ENCODE data around the gene NOL3.
A peak's percentile ranks its signal among the peaks of the same experiment; 100 is the strongest.

Gene NOL3

GRCh38 chr16:67155295-67156142, 14.8 kb upstream of the NOL3 start:
- DNase-seq (ENCODE audit: low spot score), result peak; percentile 77

GRCh38 chr16:67156143-67156844, 14.0 kb upstream of the NOL3 start:
- no peak for DNase-seq (ENCODE audit: low spot score)

GRCh38 chr16:67157106-67157748, 13.1 kb upstream of the NOL3 start:
- no peak for DNase-seq (ENCODE audit: low spot score)

- DNase-seq (ENCODE audit: low spot score), result no peak
Measured at GRCh38 chr16:67157892-67158635, 12.3 kb upstream of the NOL3 start.

- peak; percentile 40 for DNase-seq (ENCODE audit: low spot score)
Measured at GRCh38 chr16:67158637-67159600, 11.4 kb upstream of the NOL3 start.

GRCh38 chr16:67161595-67162058, 8.7 kb upstream of the NOL3 start:
- no peak for DNase-seq (ENCODE audit: low spot score)

GRCh38 chr16:67162506-67163163, 7.7 kb upstream of the NOL3 start:
- DNase-seq (ENCODE audit: low spot score), result peak; percentile 41

GRCh38 chr16:67163164-67163998, 7.0 kb upstream of the NOL3 start:
- DNase-seq (ENCODE audit: low spot score), result no peak

- DNase-seq (ENCODE audit: low spot score), result peak; percentile 44
Measured at GRCh38 chr16:67163999-67164558, 6.3 kb upstream of the NOL3 start.

- DNase-seq (ENCODE audit: low spot score), result peak; percentile 56
Measured at GRCh38 chr16:67164599-67165061, 5.7 kb upstream of the NOL3 start, which contains the start of gene HSF4. Gene HSF4, plus strand, starts transcription at chr16:67164745. Its CDS starts 67 bp downstream, at chr16:67164812.

- no peak for DNase-seq (ENCODE audit: low spot score)
Measured at GRCh38 chr16:67165121-67166078, 4.9 kb upstream of the NOL3 start.

- DNase-seq (ENCODE audit: low spot score), result no peak
Measured at GRCh38 chr16:67166110-67166547, 4.2 kb upstream of the NOL3 start.

GRCh38 chr16:67166598-67167168, 3.7 kb upstream of the NOL3 start:
- no peak for DNase-seq (ENCODE audit: low spot score)

- DNase-seq (ENCODE audit: low spot score), result no peak
Measured at GRCh38 chr16:67167588-67167987, 2.8 kb upstream of the NOL3 start.

GRCh38 chr16:67169011-67169451, 1.3 kb upstream of the NOL3 start:
- no peak for DNase-seq (ENCODE audit: low spot score)

GRCh38 chr16:67169642-67170167, 633 bp upstream of the NOL3 start:
- DNase-seq (ENCODE audit: low spot score), result peak; percentile 44
